NCI-H2227 (cell line): ENCODE results near the gene TMEM44.
"Not testable (repeated sequence)": the region's sequence is repeated elsewhere in the genome, so short reads cannot be mapped to it uniquely, and the experiment has no call there.

Experiments
- DNase-seq: peaks from one replicate; lab custom pipeline; 2025; ENCODE audit not compliant: unreplicated experiment; lab: John Stamatoyannopoulos, UW

Gene TMEM44

GRCh38 chr3:194647747-194648146, 14.5 kb upstream of the TMEM44 start:
- no peak for DNase-seq

- DNase-seq, result no peak
Measured at GRCh38 chr3:194642769-194643168, 9.6 kb upstream of the TMEM44 start.

- DNase-seq, result no peak
Measured at GRCh38 chr3:194640829-194641228, 7.6 kb upstream of the TMEM44 start.

- no peak for DNase-seq
Measured at GRCh38 chr3:194638991-194639605, 5.9 kb upstream of the TMEM44 start.

GRCh38 chr3:194637541-194638400, 4.6 kb upstream of the TMEM44 start:
- no peak for DNase-seq

GRCh38 chr3:194637066-194637465, 3.8 kb upstream of the TMEM44 start:
- DNase-seq, result no peak

GRCh38 chr3:194632809-194633348, 340 bp downstream of the TMEM44 start:
- DNase-seq, result no peak

- no peak for DNase-seq
Measured at GRCh38 chr3:194632226-194632808, 902 bp downstream of the TMEM44 start.

GRCh38 chr3:194631696-194632095, 1.5 kb downstream of the TMEM44 start:
- no peak for DNase-seq

- not testable (repeated sequence) for DNase-seq
Measured at GRCh38 chr3:194630681-194631080, 2.5 kb downstream of the TMEM44 start.

- DNase-seq, result no peak
Measured at GRCh38 chr3:194624956-194625355, 8.3 kb downstream of the TMEM44 start.

GRCh38 chr3:194623449-194624290, 9.5 kb downstream of the TMEM44 start:
- DNase-seq, result no peak

- no peak for DNase-seq
Measured at GRCh38 chr3:194622621-194623340, 10.4 kb downstream of the TMEM44 start.

- DNase-seq, result no peak
Measured at GRCh38 chr3:194621947-194622346, 11.3 kb downstream of the TMEM44 start.

- no peak for DNase-seq
Measured at GRCh38 chr3:194620196-194620595, 13.0 kb downstream of the TMEM44 start.

GRCh38 chr3:194619741-194620140, 13.5 kb downstream of the TMEM44 start:
- DNase-seq, result no peak

GRCh38 chr3:194618858-194619608, 14.2 kb downstream of the TMEM44 start:
- DNase-seq, result no peak

- DNase-seq, result no peak
Measured at GRCh38 chr3:194617827-194618226, 15.4 kb downstream of the TMEM44 start.

GRCh38 chr3:194617143-194617671, 16.0 kb downstream of the TMEM44 start:
- DNase-seq, result no peak
